HG03139 (cell line): ENCODE data around the gene OAF.
"Not testable (repeated sequence)": the region's sequence is repeated elsewhere in the genome, so short reads cannot be mapped to it uniquely, and the experiment has no call there.

Experiments used
- ATAC-seq: cut with Tn5 transposase; IDR thresholded peaks from one replicate; pipeline ENCODE4 v1.9.1; 2021; ENCODE audit not compliant: unreplicated experiment

The OAF gene

GRCh38 chr11:120210626-120211521, at the start of gene OAF:
OAF (plus strand) TSS chr11:120211032; CDS start chr11:120211280, 248 bp downstream.
- ATAC-seq, result peak; percentile 70

- no peak for ATAC-seq
Measured at GRCh38 chr11:120167659-120168058, 43.2 kb upstream of the OAF start.

- no peak for ATAC-seq
Measured at GRCh38 chr11:120168108-120168959, 42.5 kb upstream of the OAF start.

- ATAC-seq, result no peak
Measured at GRCh38 chr11:120168960-120169681, 41.7 kb upstream of the OAF start.

GRCh38 chr11:120169981-120170698, 40.7 kb upstream of the OAF start:
- no peak for ATAC-seq

- no peak for ATAC-seq
Measured at GRCh38 chr11:120170741-120171261, 40.0 kb upstream of the OAF start.

GRCh38 chr11:120172054-120172911, 38.5 kb upstream of the OAF start:
- no peak for ATAC-seq

- no peak for ATAC-seq
Measured at GRCh38 chr11:120173019-120173705, 37.7 kb upstream of the OAF start.

- no peak for ATAC-seq
Measured at GRCh38 chr11:120173807-120174206, 37.0 kb upstream of the OAF start.

GRCh38 chr11:120174866-120175265, 36.0 kb upstream of the OAF start:
- no peak for ATAC-seq

- ATAC-seq, result no peak
Measured at GRCh38 chr11:120178561-120179056, 32.2 kb upstream of the OAF start.

GRCh38 chr11:120179057-120179672, 31.7 kb upstream of the OAF start:
- no peak for ATAC-seq

- ATAC-seq, result not testable (repeated sequence)
Measured at GRCh38 chr11:120180063-120180462, 30.8 kb upstream of the OAF start.

GRCh38 chr11:120180551-120181232, 30.1 kb upstream of the OAF start:
- ATAC-seq, result no peak

GRCh38 chr11:120181376-120181975, 29.4 kb upstream of the OAF start:
- no peak for ATAC-seq

GRCh38 chr11:120182372-120182771, 28.5 kb upstream of the OAF start:
- no peak for ATAC-seq
